Panc1 (cell line): ENCODE data around the gene TMEM45B. TPM values are rescaled to one million over a fixed set of nuclear protein-coding genes. Genes with fewer than 3 reads are reported as not detected.
"Not testable (repeated sequence)": the region's sequence is repeated elsewhere in the genome, so short reads cannot be mapped to it uniquely, and the experiment has no call there.

Experiments used
- ATAC-seq: fragments of 200-7000 bp; cut with Tn5 transposase; 2 replicates; pipeline ENCODE4 v1.9.1; 2020; ENCODE audit warnings: mild to moderate bottlenecking, moderate library complexity
- BruUV-seq: library from RNA; stranded (reverse); fragments of 400-500 nt; replicated peaks from 2 replicates; lab custom pipeline; 2021; lab: Mats Ljungman, UMichigan
- CTCF ChIA-PET: fragments of 300-600 bp; sonication (Branson Sonifier 250); formaldehyde crosslinking; loops from one replicate; lab custom pipeline; 2022; ENCODE audit warnings: antibody characterized with exemption; lab: Charles Lee
- POLR2A ChIA-PET: fragments of 300-600 bp; sonication (Branson Sonifier 250); formaldehyde crosslinking; loops from one replicate; lab custom pipeline; 2022; ENCODE audit warnings: antibody characterized with exemption; lab: Charles Lee
- DNase-seq: peaks from one replicate; pipeline ENCODE4 v3.0.0-alpha.2; 2010; ENCODE audit warnings: low read depth, low spot score
- H3K27ac ChIP-seq: 2 replicates; pipeline ENCODE4 v1.5.1; 2011; ENCODE audit warnings: mild to moderate bottlenecking, low read length, inconsistent platforms
- H3K27me3 ChIP-seq: fragments of 200-500 bp; sonication (Bioruptor generic); 2 replicates; pipeline ENCODE4 v1.6.0; 2014; ENCODE audit warnings: low read length, inconsistent platforms; ENCODE audit not compliant: control insufficient read depth, insufficient read depth
- H3K36me3 ChIP-seq: fragments of 200-500 bp; sonication (Bioruptor generic); 2 replicates; pipeline ENCODE4 v1.5.1; 2014; ENCODE audit warnings: inconsistent platforms, mild to moderate bottlenecking, low read length, moderate library complexity; ENCODE audit not compliant: control insufficient read depth, insufficient read depth
- H3K4me1 ChIP-seq: 2 replicates; pipeline ENCODE4 v1.5.1; 2011; ENCODE audit warnings: inconsistent platforms, mild to moderate bottlenecking, low read length, moderate library complexity; ENCODE audit not compliant: control insufficient read depth, insufficient read depth
- H3K4me3 ChIP-seq, 2 experiments: 2 replicates each; pipeline ENCODE4 v1.5.1; 2011 to 2012; ENCODE audit warnings: low read depth in 2 of 2, low read length in 2 of 2, mild to moderate bottlenecking in 2 of 2, inconsistent platforms in 1 of 2, moderate library complexity in 1 of 2
- H3K9me3 ChIP-seq: fragments of 200-500 bp; sonication (Bioruptor generic); 2 replicates; pipeline ENCODE4 v1.5.1; 2014; ENCODE audit warnings: low read depth, mild to moderate bottlenecking, inconsistent platforms, low read length, moderate library complexity; ENCODE audit not compliant: control insufficient read depth, insufficient read depth
- POLR2AphosphoS5 ChIP-seq: IDR thresholded peaks from 2 replicates; pipeline ENCODE4 v1.6.1; 2012; ENCODE audit warnings: mild to moderate bottlenecking, low read depth, low read length, moderate library complexity
- SIN3A ChIP-seq: IDR thresholded peaks from 2 replicates; pipeline ENCODE4 v1.6.1; 2012; ENCODE audit warnings: low read depth, mild to moderate bottlenecking, low read length, moderate library complexity, borderline replicate concordance; ENCODE audit not compliant: insufficient read depth
- TCF7L2 ChIP-seq: IDR thresholded peaks from 2 replicates; pipeline ENCODE4 v1.6.1; 2011; ENCODE audit warnings: mild to moderate bottlenecking, low read depth, low read length, inconsistent platforms
- in situ Hi-C: cut with HindIII; loops from 2 replicates; pipeline ENCODE4 v1.10.0; 2016; ENCODE audit warnings: low sequenced_read_pairs, low pct_unique_long_range_greater_than_20kb
- intact Hi-C: fragments of 100-400 bp; cut with micrococcal nuclease; formaldehyde crosslinking; loops from one replicate; pipeline ENCODE4 v1.10.0; 2022; ENCODE audit not compliant: unreplicated experiment
- total RNA-seq: library from RNA; stranded (reverse); gene quantifications from one replicate; pipeline ENCODE4 v1.2.1, GENCODE V29; 2021; ENCODE audit not compliant: unreplicated experiment
- TF ChIP-seq, protein P1 (sequence below): fragments of 450-650 bp; IDR thresholded peaks from 2 replicates; pipeline ENCODE4 v1.5.1; 2017; ENCODE audit warnings: mild to moderate bottlenecking
- TF ChIP-seq, protein P2 (sequence below), 2 experiments: IDR thresholded peaks; 2 replicates each; pipeline ENCODE4 v1.6.1; 2011 to 2012; ENCODE audit warnings: low read depth in 2 of 2, control low read depth in 1 of 2, low read length in 1 of 2, mild to moderate bottlenecking in 1 of 2, moderate library complexity in 1 of 2; ENCODE audit not compliant: insufficient read depth in 1 of 2

Gene TMEM45B
- total RNA-seq, 1 experiment from 2014 or later, result 2.6 TPM

DNA sequence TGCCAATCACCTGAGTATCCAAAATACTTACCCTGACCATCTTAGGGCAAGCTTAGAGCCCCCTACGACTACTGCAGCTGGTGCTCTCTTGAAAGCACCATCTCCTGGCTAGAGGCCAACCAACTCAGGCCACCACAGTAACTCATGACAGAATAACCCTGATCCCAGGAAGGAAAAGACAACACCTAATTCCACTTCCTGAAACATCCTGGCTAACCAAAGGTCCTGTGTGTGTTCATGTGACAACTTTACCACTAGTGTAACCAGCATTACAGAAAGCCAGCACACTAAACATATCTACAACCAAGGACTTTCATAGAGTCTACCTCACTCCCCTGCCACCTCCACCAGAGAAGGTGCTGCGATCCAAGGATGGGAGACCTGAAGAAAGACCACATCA is 17.4 kb upstream of the TMEM45B start:
- POLR2A ChIA-PET, result no interaction called here

DNA sequence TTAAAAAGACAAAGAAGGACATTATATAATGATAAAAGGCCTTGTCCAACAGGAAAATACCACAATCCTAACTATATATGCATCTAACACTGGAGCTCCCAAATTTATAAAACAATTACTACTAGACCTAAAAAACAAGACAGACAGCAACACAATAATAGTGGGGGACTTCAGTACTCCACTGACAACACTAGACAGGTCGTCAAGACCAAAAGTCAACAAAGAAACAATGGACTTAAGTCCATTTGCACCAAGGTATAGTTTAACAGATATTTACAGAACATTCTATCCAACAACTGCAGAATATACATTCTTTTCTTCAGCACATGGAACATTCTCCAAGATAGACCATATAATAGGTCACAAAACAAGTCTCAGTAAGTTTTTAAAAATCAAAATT is 15.5 kb upstream of the TMEM45B start:
- intact Hi-C loops, H3K4me1 ChIP-seq, H3K27me3 ChIP-seq, H3K4me3 ChIP-seq, DNase-seq, H3K9me3 ChIP-seq, CTCF ChIA-PET, H3K36me3 ChIP-seq, BruUV-seq, in situ Hi-C loops, ATAC-seq, H3K27ac ChIP-seq: not testable (repeated sequence)
- POLR2A ChIA-PET, result interaction anchor here (0.8 kb wide), 1 partner anchor 62 kb away, joined by 4 read pairs; no protein-coding TSS in a partner anchor

More for the DNA sequence above, 17.4 kb upstream of the TMEM45B start:
- H3K27ac ChIP-seq, result no peak overlapping the region
- H3K9me3 ChIP-seq, result no peaks in the 10 kb centered on the region
- BruUV-seq, result no TSS peak
- CTCF ChIA-PET, result no interaction called here
- no peaks in the 10 kb centered on the region for H3K27me3 ChIP-seq
- DNase-seq (no peak), ATAC-seq (no peak)
- TF ChIP-seq, protein P1, sequence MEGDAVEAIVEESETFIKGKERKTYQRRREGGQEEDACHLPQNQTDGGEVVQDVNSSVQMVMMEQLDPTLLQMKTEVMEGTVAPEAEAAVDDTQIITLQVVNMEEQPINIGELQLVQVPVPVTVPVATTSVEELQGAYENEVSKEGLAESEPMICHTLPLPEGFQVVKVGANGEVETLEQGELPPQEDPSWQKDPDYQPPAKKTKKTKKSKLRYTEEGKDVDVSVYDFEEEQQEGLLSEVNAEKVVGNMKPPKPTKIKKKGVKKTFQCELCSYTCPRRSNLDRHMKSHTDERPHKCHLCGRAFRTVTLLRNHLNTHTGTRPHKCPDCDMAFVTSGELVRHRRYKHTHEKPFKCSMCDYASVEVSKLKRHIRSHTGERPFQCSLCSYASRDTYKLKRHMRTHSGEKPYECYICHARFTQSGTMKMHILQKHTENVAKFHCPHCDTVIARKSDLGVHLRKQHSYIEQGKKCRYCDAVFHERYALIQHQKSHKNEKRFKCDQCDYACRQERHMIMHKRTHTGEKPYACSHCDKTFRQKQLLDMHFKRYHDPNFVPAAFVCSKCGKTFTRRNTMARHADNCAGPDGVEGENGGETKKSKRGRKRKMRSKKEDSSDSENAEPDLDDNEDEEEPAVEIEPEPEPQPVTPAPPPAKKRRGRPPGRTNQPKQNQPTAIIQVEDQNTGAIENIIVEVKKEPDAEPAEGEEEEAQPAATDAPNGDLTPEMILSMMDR, result no peak
- TF ChIP-seq SIN3A (no peak), TCF7L2 (no peak), POLR2AphosphoS5 (no peak)
- TF ChIP-seq, protein P2, sequence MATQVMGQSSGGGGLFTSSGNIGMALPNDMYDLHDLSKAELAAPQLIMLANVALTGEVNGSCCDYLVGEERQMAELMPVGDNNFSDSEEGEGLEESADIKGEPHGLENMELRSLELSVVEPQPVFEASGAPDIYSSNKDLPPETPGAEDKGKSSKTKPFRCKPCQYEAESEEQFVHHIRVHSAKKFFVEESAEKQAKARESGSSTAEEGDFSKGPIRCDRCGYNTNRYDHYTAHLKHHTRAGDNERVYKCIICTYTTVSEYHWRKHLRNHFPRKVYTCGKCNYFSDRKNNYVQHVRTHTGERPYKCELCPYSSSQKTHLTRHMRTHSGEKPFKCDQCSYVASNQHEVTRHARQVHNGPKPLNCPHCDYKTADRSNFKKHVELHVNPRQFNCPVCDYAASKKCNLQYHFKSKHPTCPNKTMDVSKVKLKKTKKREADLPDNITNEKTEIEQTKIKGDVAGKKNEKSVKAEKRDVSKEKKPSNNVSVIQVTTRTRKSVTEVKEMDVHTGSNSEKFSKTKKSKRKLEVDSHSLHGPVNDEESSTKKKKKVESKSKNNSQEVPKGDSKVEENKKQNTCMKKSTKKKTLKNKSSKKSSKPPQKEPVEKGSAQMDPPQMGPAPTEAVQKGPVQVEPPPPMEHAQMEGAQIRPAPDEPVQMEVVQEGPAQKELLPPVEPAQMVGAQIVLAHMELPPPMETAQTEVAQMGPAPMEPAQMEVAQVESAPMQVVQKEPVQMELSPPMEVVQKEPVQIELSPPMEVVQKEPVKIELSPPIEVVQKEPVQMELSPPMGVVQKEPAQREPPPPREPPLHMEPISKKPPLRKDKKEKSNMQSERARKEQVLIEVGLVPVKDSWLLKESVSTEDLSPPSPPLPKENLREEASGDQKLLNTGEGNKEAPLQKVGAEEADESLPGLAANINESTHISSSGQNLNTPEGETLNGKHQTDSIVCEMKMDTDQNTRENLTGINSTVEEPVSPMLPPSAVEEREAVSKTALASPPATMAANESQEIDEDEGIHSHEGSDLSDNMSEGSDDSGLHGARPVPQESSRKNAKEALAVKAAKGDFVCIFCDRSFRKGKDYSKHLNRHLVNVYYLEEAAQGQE (IDR thresholded peaks at IDR 0.05; ENCODE audit: insufficient read depth in 1 of 2, low read depth in 2 of 2, low read length in 1 of 2), result no peak
- no peak overlapping the region for H3K4me3 ChIP-seq
- in situ Hi-C loops (no loop called here), intact Hi-C loops (no loop called here)
- H3K36me3 ChIP-seq, result no peaks in the 10 kb centered on the region
- H3K4me1 ChIP-seq, result no peaks in the 10 kb centered on the region

DNA sequence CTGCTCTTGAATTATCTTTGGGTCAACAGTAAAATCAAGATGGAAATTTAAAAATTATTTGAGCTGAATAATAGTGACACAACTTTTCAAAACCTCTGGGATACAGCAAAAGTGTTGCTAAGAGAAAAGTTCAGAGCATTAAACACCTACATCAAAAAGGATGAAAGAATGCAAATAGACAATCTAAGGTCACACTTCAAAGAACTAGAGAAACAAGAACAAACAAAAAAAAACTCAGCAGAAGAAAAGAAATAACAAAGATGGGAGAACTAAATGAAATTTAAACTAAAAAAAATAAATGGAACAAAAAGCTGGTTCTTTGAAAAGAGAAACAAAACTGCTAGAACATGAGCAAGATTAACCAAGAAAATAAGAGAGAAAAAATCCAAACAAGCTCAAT is 15.0 kb upstream of the TMEM45B start:
- in situ Hi-C loops, result no loop called here
- intact Hi-C loops, result no loop called here
- CTCF ChIA-PET, result no interaction called here
- no peak overlapping the region for H3K27ac ChIP-seq
- no peak for ATAC-seq
- DNase-seq, result no peak
- H3K4me3 ChIP-seq, result no peak overlapping the region
- H3K36me3 ChIP-seq, result no peaks in the 10 kb centered on the region
- no peaks in the 10 kb centered on the region for H3K4me1 ChIP-seq
- TF ChIP-seq, protein P1, result no peak
- TF ChIP-seq SIN3A (no peak), POLR2AphosphoS5 (no peak), TCF7L2 (no peak)
- TF ChIP-seq, protein P2 (IDR thresholded peaks at IDR 0.05; ENCODE audit: insufficient read depth in 1 of 2, low read depth in 2 of 2, low read length in 1 of 2), result no peak
- no peaks in the 10 kb centered on the region for H3K27me3 ChIP-seq
- no peaks in the 10 kb centered on the region for H3K9me3 ChIP-seq
- POLR2A ChIA-PET, result no interaction called here
- BruUV-seq, result no TSS peak
